ENCODE data around the gene VAC14.

The VAC14 gene

DNA sequence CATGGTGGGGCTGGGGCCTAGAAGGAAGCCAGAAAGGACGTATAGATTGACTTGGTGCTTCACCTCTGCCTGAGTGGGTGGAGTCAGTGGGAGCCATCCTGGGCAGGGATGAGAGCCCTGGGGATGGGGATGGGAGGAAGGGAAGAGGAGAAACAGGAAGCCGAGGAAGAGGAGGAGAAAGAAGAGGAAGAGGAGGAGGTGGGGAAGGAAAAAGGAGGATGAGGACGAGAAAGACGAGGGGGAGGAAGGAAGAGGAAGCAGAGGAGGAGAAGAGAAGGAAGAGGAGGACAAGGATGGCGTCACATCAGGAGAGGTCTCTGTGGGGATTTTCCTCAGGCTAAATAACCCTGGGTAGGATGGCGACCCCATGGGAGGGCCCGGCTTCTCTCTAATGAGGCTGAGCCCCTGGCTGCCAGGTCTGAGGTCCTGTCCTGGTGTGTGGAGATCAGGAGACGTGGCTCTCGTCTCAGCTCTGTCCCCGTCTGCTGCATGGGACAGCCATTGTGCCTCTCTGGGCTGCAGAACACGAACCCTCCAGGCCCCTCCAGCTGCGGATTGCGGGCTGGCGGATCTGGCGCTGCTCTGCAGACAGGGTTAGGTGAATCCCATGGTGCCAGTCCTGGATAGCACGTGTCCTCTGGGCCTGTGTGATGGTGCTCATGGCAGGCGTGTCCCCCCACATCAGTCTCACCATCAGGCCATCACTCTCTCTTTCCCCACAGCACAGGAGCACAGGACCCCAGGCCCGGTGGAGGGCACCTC lies 79.6 kb downstream of the VAC14 start:
- no peak for DNase-seq

DNA sequence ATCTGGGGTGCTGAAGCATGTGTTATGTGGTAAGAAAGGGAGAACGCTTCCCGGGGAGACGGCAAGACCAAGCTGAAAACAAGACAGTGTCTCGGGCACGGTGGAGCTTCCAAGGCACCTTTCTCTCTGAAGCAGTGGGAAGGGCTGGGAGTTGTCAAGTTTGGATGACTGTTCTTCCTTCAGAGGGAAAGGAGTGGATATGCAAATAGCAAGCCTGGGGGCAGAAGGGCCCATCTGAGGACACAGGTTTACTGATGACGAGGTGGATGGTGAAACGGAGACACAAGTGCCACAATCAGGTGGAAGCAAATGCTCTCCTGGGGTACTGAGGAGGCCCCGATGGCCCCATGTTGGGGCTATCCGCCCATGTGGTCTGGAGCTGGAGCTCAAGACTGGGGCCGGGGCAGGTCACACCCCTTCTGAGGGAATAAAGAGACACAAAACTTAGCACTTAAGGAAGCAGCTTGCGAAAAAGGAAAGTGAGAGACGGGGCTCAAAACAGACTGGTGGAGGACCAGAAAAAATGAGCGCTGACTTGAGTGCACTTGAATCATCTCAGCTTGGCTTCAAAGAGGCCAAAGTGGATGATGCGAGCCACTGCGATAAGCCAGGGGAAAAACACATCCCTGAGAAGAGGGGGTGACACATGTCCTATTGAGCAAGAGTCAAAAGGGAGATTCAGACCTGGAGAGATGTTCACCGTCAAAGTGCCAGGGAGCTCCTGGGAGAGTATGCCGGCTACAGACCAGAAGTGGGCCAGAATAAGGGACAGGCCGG lies 80.3 kb downstream of the VAC14 start:
- no peak for DNase-seq

DNA sequence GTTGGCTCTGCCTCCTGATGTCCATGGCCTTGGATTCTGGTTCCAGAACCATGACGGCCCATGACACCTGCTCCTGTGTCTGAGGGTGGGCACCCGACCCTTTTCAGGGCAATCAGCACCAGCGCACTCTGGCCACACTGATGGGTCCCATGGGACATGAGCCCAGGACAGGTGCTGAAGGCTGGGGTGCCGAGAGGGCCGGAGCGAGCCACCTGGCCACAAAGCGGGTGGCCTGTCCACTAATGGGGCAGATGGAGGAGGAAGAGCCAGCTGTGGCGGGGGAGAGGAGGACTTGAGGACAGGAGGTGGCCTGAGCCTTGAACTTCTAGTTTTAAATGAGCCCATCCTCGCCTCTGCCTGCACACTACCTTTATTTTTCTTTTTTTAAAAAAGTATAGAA lies 83.9 kb downstream of the VAC14 start:
- no peak for DNase-seq

DNA sequence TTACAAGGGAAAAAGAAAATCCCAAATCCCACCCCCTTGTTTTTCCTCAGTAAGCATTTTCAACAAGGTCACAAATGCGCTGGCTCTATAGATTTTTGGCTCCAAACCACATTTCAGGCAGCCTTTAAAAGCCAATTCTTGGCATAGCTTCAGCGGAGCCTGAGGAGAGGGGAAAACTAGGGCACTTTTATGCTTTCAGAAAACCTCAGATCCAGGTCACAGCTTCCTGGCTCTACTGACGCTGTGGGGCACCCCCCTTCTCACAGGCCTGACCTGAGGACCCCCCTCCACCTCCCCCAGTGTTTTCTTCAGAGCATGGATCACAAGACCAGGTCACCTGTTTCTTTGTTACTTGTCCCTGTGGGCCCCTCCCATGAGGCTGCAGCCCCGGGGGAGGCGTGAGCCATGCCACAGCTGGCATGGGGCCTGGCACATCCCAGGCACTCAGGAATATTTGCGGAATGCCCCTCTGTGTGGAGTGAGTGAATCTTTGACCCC lies 85.0 kb downstream of the VAC14 start:
- DNase-seq = no peak

DNA sequence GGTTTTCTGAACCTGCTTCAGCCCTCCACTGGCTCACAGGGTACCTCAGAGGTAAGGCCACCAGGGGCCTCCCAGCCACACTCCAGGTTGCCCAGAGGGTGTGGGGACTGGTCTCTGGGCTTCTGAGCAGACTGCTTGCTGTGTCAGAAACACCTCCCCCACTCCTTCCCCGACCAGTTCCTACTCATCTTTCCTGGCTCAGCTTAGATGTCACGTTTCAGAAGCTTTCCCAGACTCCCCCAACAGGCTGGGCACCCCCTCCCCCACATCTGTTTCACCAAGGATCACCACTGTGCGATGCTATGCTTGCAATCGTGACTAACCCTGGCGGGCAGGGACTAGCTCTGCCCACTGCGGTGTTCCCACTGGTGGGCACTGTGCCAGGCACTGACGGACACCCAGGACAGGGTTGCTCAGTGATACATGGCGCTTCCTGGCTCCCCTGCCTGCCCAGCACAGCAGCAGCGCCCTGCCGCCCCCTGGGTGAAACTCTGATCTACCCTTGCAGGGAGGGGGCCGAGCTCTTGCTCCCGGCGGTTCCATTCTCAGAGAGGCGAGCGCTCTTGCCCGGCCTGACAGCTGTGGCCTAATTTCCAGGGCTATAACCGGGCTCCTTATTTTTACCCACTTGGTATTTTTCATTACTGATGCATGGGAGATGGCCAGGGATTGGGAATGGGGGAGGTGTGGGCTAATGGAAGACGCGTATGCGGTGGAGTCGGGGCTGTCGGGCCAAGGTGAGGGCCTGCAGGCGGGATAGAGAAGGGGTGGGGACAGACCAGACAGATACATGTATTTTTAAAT lies 85.7 kb downstream of the VAC14 start:
- DNase-seq = peak; percentile 97

DNA sequence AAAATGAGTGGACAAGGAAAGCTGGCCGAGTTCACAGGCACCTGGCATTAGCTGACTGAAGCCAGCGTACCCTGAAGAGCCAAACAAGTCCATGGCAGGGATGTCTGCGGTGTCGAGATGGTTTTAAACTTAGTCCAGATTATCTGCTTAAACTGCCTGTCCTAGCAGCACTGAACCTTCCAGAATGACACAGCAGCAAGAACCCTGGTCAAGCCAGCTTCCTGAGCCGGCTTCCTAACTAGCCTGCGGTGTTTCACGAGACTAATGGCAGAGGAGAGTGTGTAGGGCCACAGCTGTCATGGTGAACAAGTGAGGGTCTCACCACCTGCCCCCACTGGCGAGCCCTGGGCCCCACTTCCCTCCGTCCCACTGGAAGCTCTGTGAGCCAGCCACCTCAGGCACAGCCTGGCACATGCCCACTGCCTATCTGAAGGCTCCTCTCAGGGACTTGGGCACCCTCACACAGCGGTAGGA lies 86.3 kb downstream of the VAC14 start:
- no peak for DNase-seq

DNA sequence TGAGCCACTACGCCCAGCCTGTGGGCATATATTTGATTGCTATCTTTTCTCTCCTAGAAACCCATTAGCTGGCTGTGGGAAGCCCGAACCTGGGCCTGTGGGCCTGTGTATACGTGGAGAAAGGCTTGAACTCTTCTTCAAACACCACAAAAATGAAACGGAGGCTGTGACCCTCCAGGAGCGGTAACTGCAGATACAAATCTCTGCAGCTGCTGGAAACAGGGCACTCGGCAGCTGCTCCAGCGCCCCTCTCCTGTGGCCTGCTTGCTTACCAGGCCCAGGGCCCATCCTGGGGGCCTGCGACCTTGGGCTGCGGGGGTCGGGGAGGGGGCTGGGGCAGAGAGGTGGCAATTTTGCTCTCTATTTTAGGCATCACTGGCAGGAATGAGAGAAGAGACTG lies 87.1 kb downstream of the VAC14 start:
- DNase-seq = no peak

DNA sequence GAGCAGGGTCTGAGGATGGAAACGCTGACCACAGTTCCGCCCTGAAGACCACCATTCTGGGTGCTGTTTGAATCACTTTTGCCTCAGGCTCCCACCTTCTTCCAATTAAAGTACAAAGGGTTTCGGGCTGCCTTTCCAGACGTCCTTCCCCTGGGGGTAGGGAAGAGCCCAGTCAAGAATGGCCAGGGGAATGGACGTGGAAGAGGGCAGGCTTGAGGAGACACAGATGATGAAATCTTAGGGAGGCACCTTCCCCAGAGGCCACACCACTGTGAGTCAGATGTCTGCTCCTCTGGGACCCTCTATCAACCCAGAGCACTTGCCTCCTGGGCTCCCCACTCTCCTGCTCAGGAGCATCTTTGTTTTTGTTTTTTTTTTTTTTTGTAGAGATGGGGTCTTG lies 87.6 kb downstream of the VAC14 start:
- no peak for DNase-seq

DNA sequence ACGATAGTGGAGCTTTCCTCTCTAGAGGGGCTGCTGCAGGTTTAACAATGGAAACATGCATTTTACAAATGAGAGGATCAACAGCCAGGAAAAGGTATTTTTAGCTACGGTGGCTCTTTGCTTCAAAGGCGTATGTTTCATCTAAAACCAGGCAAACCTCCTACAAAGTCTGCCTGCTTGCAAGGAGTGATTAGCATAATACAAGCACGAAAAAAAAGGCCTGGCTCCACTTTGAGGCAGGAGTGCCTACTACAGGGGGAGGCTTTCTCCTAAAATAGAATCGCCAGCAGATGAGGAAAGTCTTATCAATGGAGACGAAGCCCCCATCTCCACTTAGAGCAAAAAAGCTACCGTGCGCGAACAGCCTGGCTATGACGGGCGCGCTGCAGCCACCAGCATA lies 88.0 kb downstream of the VAC14 start:
- no peak for DNase-seq

DNA sequence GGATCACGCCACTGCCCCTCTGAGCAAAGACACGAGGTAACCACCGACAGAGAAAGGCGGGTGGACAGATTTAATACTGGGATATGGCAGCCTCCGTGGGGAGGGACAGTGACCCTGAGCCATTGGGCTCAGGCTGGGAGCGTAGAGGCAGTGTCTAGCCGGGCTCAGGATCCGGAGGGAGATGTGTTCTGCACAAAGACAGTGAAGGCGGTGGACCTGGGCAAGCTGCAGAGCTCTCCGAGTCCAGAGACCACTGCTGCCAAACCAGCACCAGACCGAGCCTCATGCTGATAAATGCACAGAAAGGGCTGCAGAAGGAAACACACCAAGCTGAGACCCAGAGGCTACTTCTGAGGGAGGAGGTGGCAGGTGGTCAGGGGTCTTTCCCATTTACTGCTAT lies 88.6 kb downstream of the VAC14 start:
- DNase-seq = no peak

DNA sequence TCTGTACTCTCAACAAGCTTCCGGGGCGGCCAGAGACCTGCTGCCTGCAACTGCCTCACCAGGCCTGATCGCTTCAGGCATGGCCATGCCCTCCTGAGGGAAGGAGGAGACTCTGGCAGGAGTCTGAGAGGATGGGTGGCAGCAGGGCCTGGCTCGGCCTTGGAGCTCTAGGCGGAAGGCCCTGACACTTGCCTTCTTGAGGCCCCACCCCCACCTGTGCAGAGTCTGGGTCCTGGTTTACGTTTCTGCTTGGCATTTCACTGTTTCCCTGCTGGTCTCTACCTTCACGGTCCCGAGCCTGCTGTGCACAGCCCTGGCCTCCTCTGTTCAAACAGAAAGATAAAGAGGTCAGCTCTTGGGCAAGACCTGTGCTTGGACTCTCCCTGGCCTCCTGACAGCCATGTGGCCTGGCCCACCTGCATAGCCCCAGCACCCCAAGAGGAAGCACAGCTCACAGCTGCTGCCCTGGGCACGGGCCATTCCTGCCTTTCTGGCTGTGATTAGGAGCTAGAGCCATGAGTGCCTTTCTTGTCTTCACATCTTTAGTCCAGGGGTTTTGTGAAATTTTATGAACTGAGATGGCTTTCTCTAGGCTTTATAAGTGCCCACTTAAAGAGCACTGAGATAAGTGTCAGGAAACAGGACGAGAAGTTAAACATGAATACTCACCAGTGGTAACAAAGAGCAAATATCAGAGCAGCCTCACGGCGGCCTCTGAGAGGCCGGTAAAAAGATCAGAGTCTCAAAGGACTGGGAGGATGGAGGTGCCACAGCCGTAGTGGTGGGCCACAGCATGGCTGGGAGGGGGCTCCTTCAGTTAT lies 89.5 kb downstream of the VAC14 start:
- DNase-seq = no peak

DNA sequence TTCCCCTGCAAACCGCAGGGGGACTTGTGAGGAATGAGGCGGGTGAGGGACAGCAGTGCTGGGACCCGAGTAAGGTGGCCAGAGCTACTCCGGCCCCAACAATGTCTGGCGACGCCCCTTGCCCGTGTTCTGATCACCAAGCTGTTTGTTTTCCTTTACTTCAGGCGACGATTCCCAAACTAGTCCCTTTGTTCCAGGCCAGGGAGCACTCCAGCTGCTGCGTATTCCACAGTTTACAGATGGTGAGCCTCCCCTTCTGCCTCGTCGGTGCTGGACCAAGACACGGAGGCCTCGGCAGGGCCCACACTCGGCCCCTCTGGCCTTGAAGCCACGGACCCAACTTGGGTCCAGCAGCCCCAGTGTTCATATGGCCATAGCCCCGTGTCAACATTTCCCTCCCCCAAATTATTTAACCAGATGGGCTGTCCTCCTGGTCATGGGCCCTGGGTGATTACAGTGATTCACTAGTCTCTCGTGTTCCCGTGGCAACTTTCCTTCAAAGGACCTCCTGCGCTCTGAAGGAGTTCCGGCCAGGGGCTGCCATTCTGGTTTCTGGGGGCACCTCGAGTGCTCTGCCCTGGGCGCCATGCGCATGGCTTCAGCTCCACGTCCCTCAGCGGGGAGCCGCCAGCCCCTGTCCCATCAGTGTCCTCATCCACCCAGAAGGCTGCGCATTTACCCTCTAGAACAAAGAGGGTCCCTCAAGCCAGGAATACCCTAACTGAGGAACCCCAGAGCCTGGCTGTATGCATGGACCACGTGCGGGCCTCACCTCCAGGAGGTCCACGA lies 90.3 kb downstream of the VAC14 start:
- no peak for DNase-seq

DNA sequence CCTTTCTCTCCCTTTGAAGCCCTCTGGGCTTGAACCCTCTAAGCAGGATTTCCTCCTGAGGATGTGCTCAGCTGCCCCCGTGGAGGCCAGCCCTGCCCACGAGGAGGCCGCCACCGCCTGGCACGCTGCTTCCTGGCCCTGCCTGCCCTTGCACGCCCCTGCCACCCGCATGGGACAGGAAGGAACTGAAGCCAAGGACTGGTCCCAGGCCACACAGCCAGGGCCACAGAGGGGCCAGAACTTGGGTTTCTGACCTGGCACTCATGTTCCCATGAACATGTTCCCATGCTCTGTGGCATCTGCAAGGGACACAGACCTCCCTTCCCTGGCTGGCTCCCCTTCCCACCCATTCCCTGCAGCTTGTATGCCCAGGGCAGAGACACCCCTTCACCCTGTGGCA lies 91.0 kb downstream of the VAC14 start:
- no peak for DNase-seq

DNA sequence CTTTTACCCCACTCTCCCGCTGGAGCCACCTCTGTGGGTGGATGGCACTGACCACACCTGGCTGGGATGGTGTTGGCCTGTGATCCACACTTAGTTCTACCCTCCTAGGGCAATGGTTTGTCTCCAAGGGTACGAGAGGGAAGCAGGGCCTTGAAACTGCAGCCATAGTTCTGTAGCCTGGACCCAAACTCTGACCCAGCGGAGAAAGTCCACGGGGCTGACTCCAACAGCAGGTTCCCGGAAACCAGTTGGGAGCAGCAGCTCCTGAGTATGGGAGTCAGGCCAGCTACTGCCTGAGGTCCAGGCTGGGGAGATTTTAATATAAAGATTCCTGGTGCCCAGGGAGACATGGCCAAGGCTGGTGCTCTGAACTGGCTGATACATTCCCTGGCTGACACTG lies 91.5 kb downstream of the VAC14 start:
- no peak for DNase-seq

DNA sequence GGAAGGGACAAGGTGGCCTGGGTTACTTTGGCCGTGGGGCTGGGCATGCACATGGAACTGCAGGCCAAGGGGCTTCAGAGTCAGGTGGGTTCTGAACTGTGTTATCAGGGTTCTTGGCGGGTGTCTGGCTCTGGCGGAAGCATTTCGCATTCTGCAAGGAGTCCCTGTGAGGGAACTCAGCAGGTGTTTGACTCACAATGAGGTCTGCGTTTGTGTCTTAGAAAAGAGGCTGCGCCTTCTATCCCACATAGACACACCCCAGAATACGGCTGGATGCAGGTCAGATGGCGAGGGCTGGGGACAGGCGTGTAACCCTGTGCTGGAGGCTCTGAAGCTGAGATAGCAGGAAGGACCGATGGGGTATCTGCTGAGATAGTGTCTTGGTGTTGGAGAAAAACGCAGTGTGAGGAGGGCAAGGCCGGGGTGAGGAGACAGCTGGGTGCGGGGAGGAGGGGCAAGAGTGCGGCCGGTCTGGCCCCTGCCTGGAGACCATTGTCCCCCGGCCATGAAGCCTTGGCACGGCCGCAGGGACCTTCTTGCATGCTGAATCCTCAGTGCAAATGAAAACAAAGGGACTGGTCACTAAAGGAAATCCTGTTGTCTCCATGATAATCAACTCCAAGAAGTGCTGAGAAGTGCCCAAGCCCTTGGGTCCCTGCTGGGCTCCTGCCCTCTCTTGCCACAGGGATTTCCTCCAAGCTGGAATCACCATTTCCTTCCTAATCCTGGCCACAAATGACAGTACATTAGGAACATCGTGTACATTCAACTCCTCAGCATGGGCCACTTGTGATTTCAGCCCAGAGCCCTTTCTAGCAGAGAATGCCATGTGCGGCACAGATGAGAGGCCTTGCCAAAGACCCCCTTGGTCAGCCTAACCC lies 92.4 kb downstream of the VAC14 start:
- no peak for DNase-seq

DNA sequence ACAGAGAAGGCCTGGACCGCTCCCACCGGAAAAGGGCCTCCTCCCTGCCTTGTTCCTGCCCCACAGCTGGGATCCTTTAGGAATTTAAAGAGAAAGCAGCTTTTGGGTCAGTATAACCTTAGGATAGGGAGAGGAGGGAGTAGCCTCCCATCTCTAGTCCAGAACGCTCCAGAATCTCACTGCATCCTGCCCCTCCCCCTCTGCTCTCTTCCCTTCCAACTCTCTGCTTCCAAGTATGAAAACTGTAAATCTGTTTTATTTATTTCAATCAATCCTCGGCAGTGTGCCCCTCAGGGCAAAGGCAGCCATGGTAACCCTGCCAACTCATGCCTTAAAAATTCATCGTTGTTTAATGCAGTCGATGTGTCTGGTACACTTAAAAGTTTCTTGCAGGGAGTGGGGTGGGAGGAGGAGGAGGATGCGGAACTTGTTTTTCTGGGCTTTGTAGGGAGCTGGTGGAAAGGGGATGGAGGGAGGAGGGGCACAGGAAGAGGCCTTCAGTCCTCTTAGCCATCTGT lies 94.0 kb downstream of the VAC14 start:
- DNase-seq = peak; percentile 86

DNA sequence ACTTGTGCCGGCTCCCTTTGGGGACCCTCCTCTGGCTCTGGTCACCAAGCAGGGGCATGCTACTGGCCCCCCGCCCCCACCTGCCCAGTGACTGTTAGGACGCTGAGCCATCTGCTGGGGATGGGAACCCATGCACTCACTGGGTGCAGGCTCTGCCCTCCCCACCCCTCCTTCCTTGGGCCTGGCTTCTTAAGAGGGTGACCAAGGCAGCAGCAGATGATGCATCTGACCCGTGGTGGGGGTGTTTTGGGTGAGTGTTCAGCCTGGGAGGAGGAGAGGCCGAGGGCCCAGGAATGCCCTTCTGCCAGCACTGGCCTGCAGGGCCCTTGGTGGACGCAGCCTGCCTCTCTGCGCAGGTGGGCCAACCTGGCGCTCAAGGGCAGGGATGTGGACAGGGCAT lies 95.9 kb downstream of the VAC14 start:
- peak; percentile 53 for DNase-seq

DNA sequence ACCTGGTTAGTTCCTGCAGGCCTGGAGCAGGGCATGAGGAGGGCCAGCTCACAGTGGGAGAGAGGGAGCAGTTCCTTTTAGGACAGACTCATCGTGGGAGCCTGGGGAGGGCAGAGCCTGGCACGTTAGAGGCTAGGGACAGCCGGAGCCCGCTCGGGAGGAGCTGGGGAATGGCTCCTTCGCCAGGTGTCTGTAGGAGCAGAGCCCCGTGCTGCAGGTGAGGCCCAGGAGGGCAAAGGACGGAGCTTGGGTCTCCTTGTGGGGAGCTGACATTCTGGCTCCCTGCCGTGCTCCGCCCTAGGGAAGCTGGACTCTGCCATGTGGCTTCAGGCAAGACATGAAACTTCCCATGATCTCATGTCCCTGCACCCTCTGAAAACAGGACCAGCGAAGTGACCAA lies 96.4 kb downstream of the VAC14 start:
- DNase-seq = no peak

DNA sequence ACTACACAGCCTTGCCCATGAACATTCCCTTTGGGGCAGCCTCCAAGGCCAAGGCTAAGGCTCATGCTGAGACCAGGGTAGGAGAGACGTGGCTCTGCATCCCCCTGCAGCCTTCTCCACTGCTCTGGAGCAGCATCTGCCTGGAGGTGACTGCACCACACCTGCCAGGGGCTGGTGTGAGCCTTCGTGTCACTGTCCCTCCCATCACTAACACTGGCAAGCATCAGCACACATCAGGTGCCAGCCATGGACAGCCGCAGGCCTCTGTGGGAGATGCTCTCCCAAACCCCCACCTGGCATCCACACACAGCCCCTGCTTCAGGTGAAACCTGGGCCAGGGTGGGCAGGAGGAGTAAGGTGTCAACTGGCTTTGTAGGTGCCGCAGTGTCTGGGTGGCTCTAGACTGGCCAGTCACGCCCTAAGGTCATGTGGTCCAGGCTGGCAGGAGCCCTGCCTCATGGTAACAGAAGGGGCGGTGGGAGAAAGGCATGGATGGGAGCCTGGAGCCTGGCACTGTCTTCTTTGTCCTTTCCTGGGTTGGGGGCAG lies 97.0 kb downstream of the VAC14 start:
- no peak for DNase-seq

All from HCEC 1CT (cell line).